ENCODE measurements around the gene CSNK1G2.

GRCh38 chr19:1968279-1969175 is 27.6 kb downstream of the CSNK1G2 start:
- TF ChIP-seq POLR2AphosphoS5 (IDR thresholded peaks at IDR 0.05; ENCODE audit: low read depth, low read length) (no peak), TAF1 (IDR thresholded peaks at IDR 0.05; ENCODE audit: low read depth, low read length) (no peak), POLR2A (IDR thresholded peaks at IDR 0.05; ENCODE audit: low read depth, low read length) (no peak), PAX5 (IDR thresholded peaks at IDR 0.05; ENCODE audit: insufficient read depth, low read length, severe bottlenecking) (no peak), SPI1 (IDR thresholded peaks at IDR 0.05; ENCODE audit: low read depth, low read length) (no peak), POU2F2 (IDR thresholded peaks at IDR 0.05; ENCODE audit: low read depth, low read length) (no peak)

All from GM12891 (cell line).